H1 (cell line): ENCODE data around the gene SMIM13. TPM values are rescaled to one million over a fixed set of nuclear protein-coding genes. Genes with fewer than 3 reads are reported as not detected.

Experiments
- CTCF ChIA-PET: fragments of 300-600 bp; sonication (Branson Sonifier 250); formaldehyde crosslinking; loops from one replicate; lab custom pipeline; 2021; ENCODE audit not compliant: partially characterized antibody; lab: Charles Lee
- POLR2A ChIA-PET: fragments of 300-600 bp; sonication (Branson Sonifier 250); formaldehyde crosslinking; loops from one replicate; lab custom pipeline; 2021; ENCODE audit warnings: inconsistent platforms; ENCODE audit not compliant: partially characterized antibody; lab: Charles Lee
- DNase-seq, 2 experiments: peaks; one replicate each; pipeline versions ENCODE4 v3.0.0 to v3.0.0-alpha.2; 2010 to 2022; ENCODE audit warnings: low spot score in 2 of 2, low read depth in 1 of 2, mixed read lengths in 1 of 2
- FAIRE-seq: peaks from 2 replicates; lab custom pipeline; 2011; peaks lifted over from hg19 to GRCh38; lab: Jason Lieb, UNC
- H2AFZ ChIP-seq: 2 replicates; pipeline ENCODE4 v1.8.1; 2012; ENCODE audit warnings: low read length, inconsistent platforms
- H2AK5ac ChIP-seq: 2 replicates; pipeline ENCODE4 v1.6.1; 2013; ENCODE audit warnings: low read depth, low read length
- H2BK120ac ChIP-seq: replicated peaks from 2 replicates; pipeline ENCODE3; 2013; ENCODE audit warnings: low read depth, low read length, inconsistent platforms
- H2BK12ac ChIP-seq: 2 replicates; pipeline ENCODE4 v1.6.1; 2013; ENCODE audit warnings: low read depth, low read length
- H2BK15ac ChIP-seq: 2 replicates; pipeline ENCODE4 v1.6.1; 2013; ENCODE audit warnings: low read length
- H2BK20ac ChIP-seq: 2 replicates; pipeline ENCODE4 v1.6.1; 2013; ENCODE audit warnings: low read length
- H2BK5ac ChIP-seq: 2 replicates; pipeline ENCODE4 v1.6.1; 2013; ENCODE audit warnings: low read depth, low read length
- H3K14ac ChIP-seq: 2 replicates; pipeline ENCODE4 v1.6.1; 2013; ENCODE audit warnings: inconsistent platforms; ENCODE audit not compliant: insufficient read length
- H3K18ac ChIP-seq: 2 replicates; pipeline ENCODE4 v1.6.1; 2013; ENCODE audit warnings: low read length; ENCODE audit errors: extremely low read depth
- H3K23ac ChIP-seq: 2 replicates; pipeline ENCODE4 v1.6.1; 2013; ENCODE audit warnings: inconsistent platforms; ENCODE audit not compliant: insufficient read length
- H3K23me2 ChIP-seq: 2 replicates; pipeline ENCODE4 v1.6.1; 2013; ENCODE audit warnings: low read depth, low read length
- H3K27ac ChIP-seq: 2 replicates; pipeline ENCODE4 v1.6.1; 2011; ENCODE audit warnings: low read depth, low read length, inconsistent platforms
- H3K27me3 ChIP-seq, 4 experiments: replicated peaks in 1 of 4; 1 replicate in 1 of 4; 2 replicates in 3 of 4; pipeline versions ENCODE4 v1.6.1 to v1.8.1; 2011 to 2013; ENCODE audit warnings: low read length in 3 of 4, mild to moderate bottlenecking in 3 of 4, inconsistent platforms in 2 of 4, mixed read lengths in 2 of 4, moderate library complexity in 1 of 4; ENCODE audit not compliant: control insufficient read depth in 3 of 4, insufficient read depth in 3 of 4; ENCODE audit errors: extremely low read depth in 1 of 4
- H3K36me3 ChIP-seq, 4 experiments: 2 replicates each; pipeline versions ENCODE4 v1.6.1 to v1.8.1; 2011 to 2013; ENCODE audit warnings: mild to moderate bottlenecking in 4 of 4, low read length in 3 of 4, moderate library complexity in 2 of 4, control low read depth in 1 of 4, inconsistent platforms in 1 of 4; ENCODE audit not compliant: insufficient read depth in 4 of 4, control insufficient read depth in 2 of 4
- H3K4ac ChIP-seq: replicated peaks from 2 replicates; pipeline ENCODE3; 2013; ENCODE audit warnings: low read length, low read depth, mixed read lengths, inconsistent platforms; ENCODE audit not compliant: insufficient read length
- H3K4me1 ChIP-seq, 4 experiments: replicated peaks in 1 of 4; 1 replicate in 1 of 4; 2 replicates in 3 of 4; pipeline versions ENCODE4 v1.6.1 to v1.8.1; 2011 to 2013; ENCODE audit warnings: low read length in 3 of 4, inconsistent platforms in 2 of 4, mixed read lengths in 1 of 4; ENCODE audit not compliant: insufficient read depth in 4 of 4, control insufficient read depth in 3 of 4
- H3K4me2 ChIP-seq, 2 experiments: 2 replicates each; pipeline versions ENCODE4 v1.6.1 to v1.8.1; 2011 to 2013; ENCODE audit warnings: low read depth in 2 of 2, low read length in 2 of 2, control low read depth in 1 of 2, inconsistent platforms in 1 of 2, mild to moderate bottlenecking in 1 of 2; ENCODE audit not compliant: insufficient read depth in 1 of 2
- H3K4me3 ChIP-seq, 4 experiments: fragments of 200-600, 300-600 bp in 1 of 4; sonication (generic), shearing (Covaris generic), sonication (Bioruptor Twin) in 1 of 4; 2 replicates each; pipeline versions ENCODE4 v1.5.1 to v1.8.1; 2011 to 2016; ENCODE audit warnings: low read length in 4 of 4, low read depth in 3 of 4, control low read depth in 2 of 4, inconsistent platforms in 2 of 4, mild to moderate bottlenecking in 2 of 4, mixed read lengths in 1 of 4, moderate library complexity in 1 of 4; ENCODE audit not compliant: insufficient read depth in 2 of 4; ENCODE audit errors: extremely low read depth in 1 of 4
- H3K56ac ChIP-seq: replicated peaks from 2 replicates; pipeline ENCODE3; 2013; ENCODE audit warnings: low read depth, mild to moderate bottlenecking, mixed read lengths, low read length, inconsistent platforms; ENCODE audit not compliant: insufficient read length
- H3K79me1 ChIP-seq: 2 replicates; pipeline ENCODE4 v1.6.1; 2013; ENCODE audit warnings: low read depth, low read length, control low read depth
- H3K79me2 ChIP-seq, 2 experiments: 2 replicates each; pipeline versions ENCODE4 v1.6.1 to v1.8.1; 2012 to 2013; ENCODE audit warnings: low read length in 2 of 2, mild to moderate bottlenecking in 2 of 2, inconsistent platforms in 1 of 2; ENCODE audit not compliant: insufficient read depth in 2 of 2, control insufficient read depth in 1 of 2
- H3K9ac ChIP-seq, 4 experiments: replicated peaks in 1 of 4; 1 replicate in 1 of 4; 2 replicates in 3 of 4; pipeline versions ENCODE4 v1.6.1 to v1.8.1; 2011 to 2013; ENCODE audit warnings: low read depth in 3 of 4, low read length in 3 of 4, control low read depth in 2 of 4, mild to moderate bottlenecking in 2 of 4, moderate library complexity in 2 of 4, inconsistent platforms in 1 of 4; ENCODE audit errors: extremely low read depth in 1 of 4
- H3K9me3 ChIP-seq, 2 experiments: 2 replicates each; pipeline versions ENCODE4 v1.6.1 to v1.8.1; 2012 to 2013; ENCODE audit warnings: mild to moderate bottlenecking in 2 of 2, moderate library complexity in 2 of 2, control low read depth in 1 of 2, inconsistent platforms in 1 of 2, low read depth in 1 of 2, low read length in 1 of 2, mixed read lengths in 1 of 2; ENCODE audit not compliant: insufficient read depth in 2 of 2
- H4K20me1 ChIP-seq, 2 experiments: replicated peaks in 1 of 2; 2 replicates each; pipeline versions ENCODE3 to v1.8.1; 2011 to 2013; ENCODE audit warnings: inconsistent platforms in 2 of 2, low read length in 2 of 2, mild to moderate bottlenecking in 1 of 2; ENCODE audit not compliant: insufficient read depth in 2 of 2, control insufficient read depth in 1 of 2
- H4K5ac ChIP-seq: 2 replicates; pipeline ENCODE4 v1.6.1; 2013; ENCODE audit warnings: low read length, low read depth, mixed read lengths, inconsistent platforms; ENCODE audit not compliant: insufficient read length
- H4K8ac ChIP-seq: 2 replicates; pipeline ENCODE4 v1.8.0; 2013; ENCODE audit warnings: mild to moderate bottlenecking, moderate library complexity, low read length, inconsistent platforms; ENCODE audit not compliant: insufficient read depth; ENCODE audit errors: extremely low read depth
- H4K91ac ChIP-seq: replicated peaks from 2 replicates; pipeline ENCODE3; 2013; ENCODE audit warnings: low read length, mixed read lengths, inconsistent platforms; ENCODE audit not compliant: insufficient read length
- HDAC2 ChIP-seq, 2 experiments: fragments of 300-600 bp in 1 of 2; sonication (generic) in 1 of 2; IDR thresholded peaks; 2 replicates each; pipeline ENCODE4 v1.6.1; 2011 to 2012; ENCODE audit warnings: low read depth in 2 of 2, low read length in 2 of 2, mild to moderate bottlenecking in 2 of 2, moderate library complexity in 2 of 2, borderline replicate concordance in 1 of 2, inconsistent platforms in 1 of 2
- KDM1A ChIP-seq: fragments of 200-600, 300-600 bp; sonication (generic); IDR thresholded peaks from 2 replicates; pipeline ENCODE4 v1.7.1; 2016; ENCODE audit warnings: mild to moderate bottlenecking, low read length, borderline replicate concordance
- KDM5A ChIP-seq: fragments of 200-600 bp; IDR thresholded peaks from 2 replicates; pipeline ENCODE4 v1.7.1; 2012; ENCODE audit warnings: mild to moderate bottlenecking, low read length, inconsistent platforms, mixed read lengths
- POLR2AphosphoS5 ChIP-seq: IDR thresholded peaks from 2 replicates; pipeline ENCODE4 v1.6.1; 2011; ENCODE audit warnings: low read depth, low read length
- POU5F1 ChIP-seq: IDR thresholded peaks from 2 replicates; pipeline ENCODE4 v1.6.1; 2011; ENCODE audit warnings: low read depth, mild to moderate bottlenecking, low read length, moderate library complexity
- SUZ12 ChIP-seq: fragments of 200-600 bp; sonication (generic); IDR thresholded peaks from 2 replicates; pipeline ENCODE4 v1.6.1; 2012; ENCODE audit warnings: mild to moderate bottlenecking, inconsistent platforms, low read length, moderate library complexity, mixed read lengths
- WGBS, 2 experiments: shearing (Covaris generic) in 1 of 2; methylation state at CpG; one replicate each; pipeline versions ENCODE4 v1.1.6 to v1.1.7; 2013 to 2015; ENCODE audit warnings: low lambda C conversion rate in 2 of 2, mixed read lengths in 2 of 2, inconsistent platforms in 1 of 2, low coverage in 1 of 2, missing lambda C conversion rate in 1 of 2; ENCODE audit not compliant: insufficient replicate concordance in 2 of 2, insufficient coverage in 1 of 2, insufficient read length in 1 of 2; ENCODE audit errors: extremely low coverage in 1 of 2, missing lambda C conversion rate in 1 of 2; 5-methylcytosine and 5-hydroxymethylcytosine counted together
- polyA plus RNA-seq, 7 experiments: library from polyadenylated mRNA; depleted of rRNA in 3 of 7; stranded (reverse) in 5 of 7; unstranded in 2 of 7; fragments of >200 nt in 5 of 7; fragments of 200-250 nt in 2 of 7; gene quantifications; 1 replicate in 5 of 7; 2 replicates in 1 of 7; 4 replicates in 1 of 7; pipeline versions ENCODE4 v1.2.1 to v1.2.3, GENCODE V29; 2011 to 2013; ENCODE audit warnings: missing spikeins in 2 of 7, mixed read lengths in 2 of 7
- total RNA-seq: library from RNA; stranded (reverse); fragmentation: NEBNext Ultra II Directional; extraction: Animal tissue kit (Norgen Biotek cat#: 25700); gene quantifications from 2 replicates; pipeline ENCODE4 v1.2.1, GENCODE V29; 2021

The SMIM13 gene
- total and polyA plus RNA-seq, 2 of the 8 experiments (the other 6 are each of a cell fraction or from before 2014, with no cell fraction given) = 1.7 to 10.6 TPM

DNA sequence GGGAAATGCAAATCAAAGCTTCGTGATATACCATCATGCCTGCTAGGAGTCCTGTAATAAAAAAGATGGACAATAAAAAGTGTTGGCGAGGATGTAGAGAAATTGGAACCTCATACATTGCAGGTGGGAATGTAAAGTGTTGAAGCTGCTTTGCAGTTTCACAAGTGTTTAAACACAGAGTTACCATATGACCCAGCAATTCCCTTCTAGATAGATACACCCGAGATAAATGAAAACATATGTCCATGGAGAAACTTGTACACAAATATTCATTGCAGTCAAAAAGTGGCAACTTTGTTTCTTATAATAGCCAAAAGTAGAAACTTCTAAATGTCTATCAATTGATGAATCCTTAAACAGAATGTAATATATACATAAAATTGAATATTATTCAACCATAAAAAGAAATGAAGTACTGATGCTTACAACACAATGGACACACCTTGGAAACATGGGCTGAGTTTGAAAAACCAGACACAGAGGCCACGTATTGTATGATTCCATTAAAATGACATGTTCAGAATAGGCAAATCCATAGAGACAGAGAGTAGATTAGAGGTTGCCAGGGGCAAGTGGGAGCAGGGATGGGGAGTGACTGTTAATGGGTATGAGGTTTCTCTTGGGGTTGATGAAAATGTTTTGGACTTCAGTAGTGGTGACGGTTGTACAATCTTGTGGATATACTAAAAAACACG lies 38.7 kb downstream of the SMIM13 start:
- H2BK5ac ChIP-seq = no peak overlapping the region
- peaks cover 5% of the 10 kb centered on the region for H3K79me1 ChIP-seq
- no peak for FAIRE-seq
- no peak overlapping the region for H4K91ac ChIP-seq
- no peak overlapping the region for H3K14ac ChIP-seq
- no peak overlapping the region for H3K56ac ChIP-seq
- H4K20me1 ChIP-seq = peaks cover 2 to 5% of the 10 kb centered on the region in 2 experiments
- H3K79me2 ChIP-seq = peaks cover 0 to 16% of the 10 kb centered on the region in 2 experiments; a peak in 1 of 4 replicates
- no peak overlapping the region for H2BK12ac ChIP-seq
- no peak overlapping the region for H3K4ac ChIP-seq
- no peak overlapping the region for H4K5ac ChIP-seq
- H3K4me2 ChIP-seq = no peak overlapping the region
- H3K27ac ChIP-seq = no peak overlapping the region
- no peaks in the 10 kb centered on the region for H3K23me2 ChIP-seq
- no peak overlapping the region for H3K9ac ChIP-seq
- no peaks in the 10 kb centered on the region for H3K9me3 ChIP-seq
- H2AFZ ChIP-seq = no peak overlapping the region
- DNase-seq = no peak
- H3K36me3 ChIP-seq = peaks cover 0 to 13% (median 4%) of the 10 kb centered on the region in 4 experiments; a peak in 6 of 8 replicates
- peaks cover 0 to 5% (median 1%) of the 10 kb centered on the region in 4 experiments; a peak in 4 of 7 replicates for H3K4me1 ChIP-seq
- CTCF ChIA-PET = interaction anchor here (1.5 kb wide), 1 partner anchor 364 kb away, joined by 3 read pairs; no protein-coding TSS in a partner anchor
- no peak overlapping the region for H2AK5ac ChIP-seq
- H3K4me3 ChIP-seq = no peak overlapping the region
- no peaks in the 10 kb centered on the region for H3K27me3 ChIP-seq
- no peak overlapping the region for H3K18ac ChIP-seq
- WGBS, 2 experiments = 85% methylated on average over 6 of the region's 6 CpGs; no CpG with 5 or more reads in 1 of the 2 experiments
- no peak overlapping the region for H4K8ac ChIP-seq
- H2BK15ac ChIP-seq = no peak overlapping the region
- H2BK20ac ChIP-seq = no peak overlapping the region
- POLR2A ChIA-PET = interaction anchor here (0.6 kb wide), 1 partner anchor 21 kb away, joined by 3 read pairs; no protein-coding TSS in a partner anchor
- no peak overlapping the region for H2BK120ac ChIP-seq
- no peak overlapping the region for H3K23ac ChIP-seq
- TF ChIP-seq POLR2AphosphoS5 (no peak), KDM5A (no peak), SUZ12 (no peak), KDM1A (no peak), HDAC2 (IDR thresholded peaks at IDR 0.05; ENCODE audit: borderline replicate concordance in 1 of 2, low read depth in 2 of 2, low read length in 2 of 2) (no peak), POU5F1 (no peak)
